Measurements from ENCODE around the gene EFR3B.

EFR3B gene

DNA sequence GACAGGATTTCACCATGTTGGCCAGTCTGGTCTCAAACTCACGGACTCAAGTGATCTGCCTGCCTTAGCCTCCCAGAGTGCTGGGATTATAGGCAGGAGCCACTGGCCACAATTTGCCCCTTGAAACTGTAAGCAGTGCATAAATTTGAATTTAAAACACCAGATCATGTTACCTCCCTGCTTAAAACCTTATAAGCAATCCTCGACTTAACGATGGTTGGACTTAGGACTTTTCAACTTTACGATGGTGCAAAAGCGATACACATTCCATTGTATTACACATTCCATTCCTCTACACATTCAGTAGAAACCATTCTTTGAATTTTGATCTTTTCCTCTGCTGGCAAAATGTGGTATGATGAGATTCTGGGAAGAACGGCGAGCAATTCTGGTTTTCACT, 23.2 kb upstream of the EFR3B start:
- Histone ChIP-seq H3K9me3 (ENCODE audit: insufficient read depth, low read depth, low read length) (no peaks in the 10 kb centered on the region), H3K4me1 (ENCODE audit: insufficient read depth, low read length) (no peaks in the 10 kb centered on the region), H3K4me3 (ENCODE audit: low read length) (no peak overlapping the region), H3K9ac (ENCODE audit: low read depth, low read length) (no peak overlapping the region), H3K27me3 (ENCODE audit: insufficient read depth, low read length) (no peaks in the 10 kb centered on the region), H3K27ac (ENCODE audit: low read length) (no peak overlapping the region), H3K36me3 (ENCODE audit: insufficient read depth, low read depth, low read length) (no peaks in the 10 kb centered on the region)

DNA sequence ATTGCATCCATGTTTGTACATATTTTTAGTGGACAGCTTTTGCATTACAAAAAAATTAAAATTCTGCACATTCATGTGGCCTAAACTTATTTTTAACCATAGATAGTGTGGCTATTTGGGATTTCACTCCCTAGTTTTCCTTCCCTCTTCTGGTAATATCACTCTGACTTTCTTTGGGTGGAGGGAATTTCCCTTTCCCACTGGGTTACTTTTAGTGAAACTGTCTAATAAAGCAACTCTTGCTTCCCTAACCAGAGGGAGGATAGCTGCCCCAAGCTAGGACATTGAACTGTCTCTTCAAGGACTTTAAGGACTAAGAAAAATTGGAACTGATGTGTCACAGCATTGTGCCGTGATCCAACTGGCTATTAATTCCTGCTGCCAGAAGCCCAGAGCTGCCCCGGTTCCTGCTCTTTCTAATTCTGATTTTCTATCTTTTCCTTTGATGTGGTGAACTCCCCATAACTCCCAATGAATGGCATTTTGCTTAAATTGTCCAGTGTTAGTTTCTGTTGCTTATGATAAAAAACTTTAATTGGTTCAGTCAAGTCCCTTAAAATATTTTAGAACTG, 20.0 kb upstream of the EFR3B start:
- Histone ChIP-seq H3K4me3 (ENCODE audit: low read length) (no peak overlapping the region), H3K9ac (ENCODE audit: low read depth, low read length) (no peak overlapping the region), H3K27me3 (ENCODE audit: insufficient read depth, low read length) (no peaks in the 10 kb centered on the region), H3K9me3 (ENCODE audit: insufficient read depth, low read depth, low read length) (no peaks in the 10 kb centered on the region), H3K4me1 (ENCODE audit: insufficient read depth, low read length) (no peaks in the 10 kb centered on the region), H3K36me3 (ENCODE audit: insufficient read depth, low read depth, low read length) (no peaks in the 10 kb centered on the region), H3K27ac (ENCODE audit: low read length) (no peak overlapping the region)

DNA sequence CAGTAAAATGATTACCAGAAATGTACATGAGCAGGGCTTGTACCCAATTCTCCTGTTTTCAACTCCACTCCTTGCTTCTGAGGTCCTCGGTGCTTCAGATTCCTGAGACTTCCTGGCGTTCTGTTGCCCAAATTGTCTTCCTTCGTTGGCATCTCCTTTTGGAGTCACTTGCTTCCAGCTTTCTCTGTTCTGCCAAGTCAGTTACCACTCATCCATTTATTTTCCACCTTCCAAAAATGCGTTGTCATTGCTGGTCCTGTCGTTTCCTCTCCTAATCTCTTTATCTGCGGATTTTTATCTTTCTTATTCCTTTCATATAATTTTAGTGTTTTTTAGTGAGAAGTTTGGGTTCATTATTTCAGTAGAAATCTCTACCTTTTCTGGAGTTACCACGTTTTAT, 18.5 kb upstream of the EFR3B start:
- no peak overlapping the region for H3K9ac ChIP-seq (ENCODE audit: low read depth, low read length)
- H3K36me3 ChIP-seq (ENCODE audit: insufficient read depth, low read depth, low read length), result no peaks in the 10 kb centered on the region
- no peaks in the 10 kb centered on the region for H3K4me1 ChIP-seq (ENCODE audit: insufficient read depth, low read length)
- H3K27ac ChIP-seq (ENCODE audit: low read length), result no peak overlapping the region
- H3K4me3 ChIP-seq (ENCODE audit: low read length), result no peak overlapping the region
- H3K27me3 ChIP-seq (ENCODE audit: insufficient read depth, low read length), result no peaks in the 10 kb centered on the region
- H3K9me3 ChIP-seq (ENCODE audit: insufficient read depth, low read depth, low read length), result no peaks in the 10 kb centered on the region

DNA sequence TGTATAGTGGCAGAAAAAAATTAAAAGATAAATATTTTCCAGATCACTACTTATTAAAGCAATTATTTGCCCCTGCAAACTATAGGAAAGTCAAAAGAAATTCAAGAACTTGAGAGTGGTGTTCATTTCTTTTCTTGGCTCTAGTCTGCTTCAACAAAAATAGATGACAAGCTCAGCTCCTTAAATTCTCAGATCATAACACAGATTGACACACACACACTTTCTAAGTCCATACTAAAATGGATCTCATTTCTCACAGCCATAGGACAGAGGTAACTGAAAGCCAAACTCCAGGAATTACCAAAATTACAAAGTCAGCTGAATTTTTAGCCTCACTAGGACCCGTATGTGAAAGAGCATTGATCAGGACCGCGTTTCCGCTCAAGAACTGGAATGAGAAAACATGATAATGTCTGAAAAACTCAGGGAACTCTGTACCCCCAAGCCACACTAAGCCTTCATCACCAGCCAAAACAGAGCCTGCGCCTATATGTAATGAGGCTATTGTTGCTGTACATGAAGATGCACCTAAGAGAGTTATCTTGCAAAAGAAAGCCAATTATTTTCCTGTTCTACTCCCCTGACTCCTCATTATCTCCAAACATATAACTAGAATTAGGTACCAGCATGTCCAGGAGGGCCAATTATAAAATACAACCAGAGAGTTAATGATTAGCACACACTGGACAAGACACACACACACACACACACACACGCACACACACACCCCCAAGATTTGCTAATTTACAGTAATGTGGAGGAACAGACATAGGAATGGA, 16.5 kb upstream of the EFR3B start:
- no peaks in the 10 kb centered on the region for H3K4me1 ChIP-seq (ENCODE audit: insufficient read depth, low read length)
- no peaks in the 10 kb centered on the region for H3K9me3 ChIP-seq (ENCODE audit: insufficient read depth, low read depth, low read length)
- H3K36me3 ChIP-seq (ENCODE audit: insufficient read depth, low read depth, low read length), result no peaks in the 10 kb centered on the region

DNA sequence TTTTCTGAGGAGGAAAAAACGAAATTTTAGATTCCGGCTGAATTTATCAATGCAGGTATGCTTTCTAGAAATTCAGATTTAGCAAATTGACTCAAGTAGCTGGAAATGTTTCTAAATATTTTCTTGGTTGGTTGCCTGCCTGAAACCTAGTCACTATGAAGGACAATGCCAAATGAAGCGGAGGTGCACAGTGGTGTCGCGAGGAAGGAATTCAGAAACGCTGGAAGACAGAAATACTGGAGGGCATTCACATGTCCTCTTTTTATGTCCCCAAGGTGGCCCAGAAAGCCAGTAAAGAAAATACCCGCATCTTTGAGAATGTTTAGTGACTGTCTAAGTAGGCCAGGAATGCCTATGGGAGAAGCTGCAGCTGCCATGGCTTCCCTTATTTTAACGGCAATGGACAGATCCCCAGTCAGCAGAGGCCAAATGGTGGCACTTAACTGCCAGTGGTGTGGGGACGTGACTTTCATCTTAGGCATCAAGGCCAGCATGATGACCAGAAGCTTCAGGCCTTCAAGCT, 15.8 kb upstream of the EFR3B start:
- no peaks in the 10 kb centered on the region for H3K36me3 ChIP-seq (ENCODE audit: insufficient read depth, low read depth, low read length)
- H3K4me3 ChIP-seq (ENCODE audit: low read length), result no peak overlapping the region
- no peaks in the 10 kb centered on the region for H3K27me3 ChIP-seq (ENCODE audit: insufficient read depth, low read length)
- no peaks in the 10 kb centered on the region for H3K9me3 ChIP-seq (ENCODE audit: insufficient read depth, low read depth, low read length)
- no peak overlapping the region for H3K9ac ChIP-seq (ENCODE audit: low read depth, low read length)
- no peak overlapping the region for H3K27ac ChIP-seq (ENCODE audit: low read length)
- H3K4me1 ChIP-seq (ENCODE audit: insufficient read depth, low read length), result no peaks in the 10 kb centered on the region

More for the DNA sequence above, 16.5 kb upstream of the EFR3B start:
- H3K27me3 ChIP-seq (ENCODE audit: insufficient read depth, low read length), result no peaks in the 10 kb centered on the region
- no peak overlapping the region for H3K27ac ChIP-seq (ENCODE audit: low read length)
- no peak overlapping the region for H3K4me3 ChIP-seq (ENCODE audit: low read length)
- H3K9ac ChIP-seq (ENCODE audit: low read depth, low read length), result no peak overlapping the region

DNA sequence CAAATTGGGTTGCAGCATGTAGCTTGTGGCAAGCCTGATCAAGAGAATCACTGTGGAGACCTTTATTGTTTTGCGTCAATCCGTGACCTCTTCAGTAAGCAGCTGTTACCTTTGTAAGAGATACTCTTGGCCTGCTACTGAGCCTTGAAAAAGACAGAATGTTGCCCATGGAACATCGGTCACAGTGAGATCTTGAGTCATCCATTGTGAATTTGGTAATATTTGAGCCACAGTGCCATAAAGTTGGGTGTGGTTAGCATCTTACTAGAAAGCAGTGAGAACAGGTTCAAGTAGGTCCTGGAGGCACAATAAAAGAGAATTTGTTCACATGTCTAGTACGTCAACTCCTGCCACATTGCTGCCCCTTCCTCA, 12.7 kb upstream of the EFR3B start:
- no peak overlapping the region for H3K27ac ChIP-seq (ENCODE audit: low read length)
- H3K9me3 ChIP-seq (ENCODE audit: insufficient read depth, low read depth, low read length), result no peaks in the 10 kb centered on the region
- H3K36me3 ChIP-seq (ENCODE audit: insufficient read depth, low read depth, low read length), result no peaks in the 10 kb centered on the region
- H3K27me3 ChIP-seq (ENCODE audit: insufficient read depth, low read length), result no peaks in the 10 kb centered on the region
- no peak overlapping the region for H3K4me3 ChIP-seq (ENCODE audit: low read length)
- no peak overlapping the region for H3K9ac ChIP-seq (ENCODE audit: low read depth, low read length)
- no peaks in the 10 kb centered on the region for H3K4me1 ChIP-seq (ENCODE audit: insufficient read depth, low read length)

DNA sequence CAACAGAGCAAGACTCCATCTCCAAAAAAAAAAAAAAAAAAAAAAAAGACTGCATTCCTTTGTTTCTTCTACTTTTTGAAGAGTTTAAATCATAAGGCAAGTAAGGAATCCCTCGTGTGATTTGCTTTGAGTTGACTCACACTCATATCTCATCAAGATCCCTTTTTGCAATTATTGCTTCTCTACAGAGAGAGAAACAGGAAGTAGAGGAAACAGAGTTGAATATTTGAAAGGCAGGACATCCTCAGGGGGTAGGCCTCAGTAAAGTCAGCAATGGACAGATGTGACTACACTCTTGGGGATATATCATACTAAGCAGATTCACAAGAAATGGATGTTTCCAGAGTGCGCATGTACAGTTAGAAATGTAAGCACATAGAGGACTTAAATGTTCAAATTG, 11.2 kb upstream of the EFR3B start:
- Histone ChIP-seq H3K4me1 (ENCODE audit: insufficient read depth, low read length) (no peaks in the 10 kb centered on the region), H3K36me3 (ENCODE audit: insufficient read depth, low read depth, low read length) (no peaks in the 10 kb centered on the region), H3K9me3 (ENCODE audit: insufficient read depth, low read depth, low read length) (no peaks in the 10 kb centered on the region), H3K27me3 (ENCODE audit: insufficient read depth, low read length) (no peaks in the 10 kb centered on the region), H3K9ac (ENCODE audit: low read depth, low read length) (no peak overlapping the region), H3K4me3 (ENCODE audit: low read length) (no peak overlapping the region), H3K27ac (ENCODE audit: low read length) (no peak overlapping the region)

DNA sequence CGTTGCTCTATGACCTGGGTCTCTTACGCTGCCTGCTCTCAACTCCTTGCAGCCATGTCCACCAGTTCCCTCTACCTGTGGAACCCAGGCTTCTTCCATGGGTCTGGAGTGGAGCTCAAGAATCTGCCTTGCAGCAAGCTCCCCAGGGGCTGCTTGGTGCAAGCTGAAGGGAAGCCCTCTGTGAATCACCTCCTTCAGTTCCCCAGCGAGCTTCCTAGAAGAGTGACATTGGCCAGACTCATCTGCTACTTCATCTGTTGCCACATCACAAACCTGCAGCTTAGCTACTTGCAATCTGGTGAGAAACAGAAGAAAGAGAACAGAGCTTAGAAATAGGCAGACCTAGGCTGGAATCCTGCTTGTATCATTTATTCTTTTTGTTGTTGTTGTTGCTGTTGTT, 9.8 kb upstream of the EFR3B start:
- peaks cover 5% of the 10 kb centered on the region; the same call in 1 of the 2 replicates for H3K27me3 ChIP-seq (ENCODE audit: insufficient read depth, low read length)
- H3K27ac ChIP-seq (ENCODE audit: low read length), result no peak overlapping the region
- H3K36me3 ChIP-seq (ENCODE audit: insufficient read depth, low read depth, low read length), result no peaks in the 10 kb centered on the region
- no peaks in the 10 kb centered on the region for H3K9me3 ChIP-seq (ENCODE audit: insufficient read depth, low read depth, low read length)
- H3K4me1 ChIP-seq (ENCODE audit: insufficient read depth, low read length), result no peaks in the 10 kb centered on the region
- H3K9ac ChIP-seq (ENCODE audit: low read depth, low read length), result no peak overlapping the region
- H3K4me3 ChIP-seq (ENCODE audit: low read length), result no peak overlapping the region

DNA sequence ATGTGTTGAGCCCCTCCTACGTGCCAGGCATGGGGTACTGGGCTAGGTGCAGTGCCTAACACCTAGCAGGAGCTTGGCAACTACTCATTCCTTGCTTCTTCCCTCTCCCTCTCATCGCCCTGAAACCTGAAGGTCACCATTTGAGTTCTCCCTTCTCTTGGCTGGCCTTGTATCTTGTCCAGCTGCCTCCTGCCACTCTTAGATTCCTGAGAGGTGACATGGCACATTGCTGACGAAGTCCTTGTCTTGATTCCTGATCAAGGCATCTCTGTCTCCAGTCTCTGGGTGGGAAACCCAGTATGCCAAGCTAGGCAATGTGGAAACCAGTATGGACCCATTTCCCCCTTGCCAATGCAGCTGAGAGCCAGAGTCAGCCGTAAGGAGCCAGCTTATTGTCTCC, 9.0 kb upstream of the EFR3B start:
- Histone ChIP-seq H3K36me3 (ENCODE audit: insufficient read depth, low read depth, low read length) (no peaks in the 10 kb centered on the region), H3K9me3 (ENCODE audit: insufficient read depth, low read depth, low read length) (no peaks in the 10 kb centered on the region), H3K4me1 (ENCODE audit: insufficient read depth, low read length) (no peaks in the 10 kb centered on the region), H3K4me3 (ENCODE audit: low read length) (no peak overlapping the region), H3K9ac (ENCODE audit: low read depth, low read length) (no peak overlapping the region), H3K27ac (ENCODE audit: low read length) (no peak overlapping the region), H3K27me3 (ENCODE audit: insufficient read depth, low read length) (peaks cover 6% of the 10 kb centered on the region; the same call in 1 of the 2 replicates)

DNA sequence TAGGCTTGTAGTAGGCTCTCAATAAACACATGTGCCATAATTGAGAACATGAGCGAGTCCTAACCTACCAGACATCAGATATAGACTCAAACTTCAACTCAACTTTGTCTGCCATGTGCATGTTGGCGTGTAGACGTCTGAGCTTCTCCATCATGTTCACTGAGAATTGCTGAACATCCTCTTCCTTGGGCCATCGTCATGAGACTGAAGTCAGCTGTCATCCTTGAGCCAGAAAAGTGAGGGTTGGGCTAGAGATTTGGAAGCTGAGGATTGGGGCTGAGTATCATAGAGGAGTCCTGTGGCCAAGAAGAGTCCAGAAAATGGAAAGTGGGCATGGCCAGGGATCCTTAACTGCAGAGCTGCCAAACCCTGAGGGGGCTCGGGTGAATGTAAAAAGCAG, 7.8 kb upstream of the EFR3B start:
- Histone ChIP-seq H3K9me3 (ENCODE audit: insufficient read depth, low read depth, low read length) (no peaks in the 10 kb centered on the region), H3K4me1 (ENCODE audit: insufficient read depth, low read length) (no peaks in the 10 kb centered on the region), H3K27me3 (ENCODE audit: insufficient read depth, low read length) (peaks cover 6% of the 10 kb centered on the region; the same call in 1 of the 2 replicates), H3K9ac (ENCODE audit: low read depth, low read length) (no peak overlapping the region), H3K36me3 (ENCODE audit: insufficient read depth, low read depth, low read length) (no peaks in the 10 kb centered on the region), H3K4me3 (ENCODE audit: low read length) (no peak overlapping the region), H3K27ac (ENCODE audit: low read length) (no peak overlapping the region)

DNA sequence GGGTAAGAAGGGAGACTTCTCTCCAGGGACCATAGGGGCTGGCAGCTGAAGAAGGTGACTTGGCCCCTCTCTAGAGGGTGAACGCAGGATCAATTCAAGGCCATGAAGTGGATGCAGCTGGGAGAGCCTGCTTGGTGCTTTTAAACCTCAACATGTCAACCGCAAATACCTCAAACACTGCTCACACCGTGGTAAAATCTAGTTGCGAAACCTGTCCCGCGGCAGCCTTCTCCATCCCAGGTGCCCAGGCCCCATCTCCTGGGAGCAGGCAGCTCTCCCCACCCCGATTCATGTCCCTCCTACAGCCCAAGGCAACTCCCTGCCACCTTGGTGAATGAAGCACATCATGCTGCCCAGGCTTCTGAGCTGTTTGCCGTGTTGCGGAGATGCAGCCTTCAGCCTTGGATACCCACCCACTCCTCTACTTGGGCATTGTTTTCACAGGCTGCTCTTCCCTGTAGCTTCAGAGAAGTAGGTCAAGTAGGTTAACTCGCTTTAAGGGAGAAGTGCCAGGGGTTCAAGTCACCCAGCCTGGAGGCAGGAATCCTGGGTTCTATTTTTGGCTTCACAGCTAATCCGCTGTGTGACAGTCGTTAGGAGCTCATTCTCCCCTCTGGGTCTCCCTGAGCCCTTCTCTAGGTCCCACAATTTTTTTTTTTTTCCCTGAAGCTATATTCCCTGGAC, 6.2 kb upstream of the EFR3B start:
- H3K9ac ChIP-seq (ENCODE audit: low read depth, low read length), result no peak overlapping the region
- no peak overlapping the region for H3K4me3 ChIP-seq (ENCODE audit: low read length)
- no peaks in the 10 kb centered on the region for H3K9me3 ChIP-seq (ENCODE audit: insufficient read depth, low read depth, low read length)
- no peaks in the 10 kb centered on the region for H3K4me1 ChIP-seq (ENCODE audit: insufficient read depth, low read length)
- no peaks in the 10 kb centered on the region for H3K36me3 ChIP-seq (ENCODE audit: insufficient read depth, low read depth, low read length)
- H3K27me3 ChIP-seq (ENCODE audit: insufficient read depth, low read length), result peaks cover 15% of the 10 kb centered on the region
- H3K27ac ChIP-seq (ENCODE audit: low read length), result no peak overlapping the region

DNA sequence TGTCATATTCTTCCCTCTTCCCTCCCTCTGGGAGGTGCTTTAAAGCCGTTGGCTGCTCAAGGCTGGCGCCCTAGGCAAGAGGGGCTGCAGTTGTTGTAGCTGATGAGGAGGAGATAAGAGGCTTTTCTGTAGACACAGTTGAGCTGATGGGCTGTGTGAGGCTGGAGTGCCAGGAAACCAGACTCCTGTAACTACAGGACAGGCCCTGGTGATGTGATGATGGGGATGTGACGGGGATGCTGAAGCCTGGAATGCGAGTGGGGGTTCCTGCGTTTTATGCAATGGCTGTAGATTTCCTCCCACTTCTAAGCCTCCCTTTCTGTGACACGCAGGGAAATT, 5.7 kb upstream of the EFR3B start:
- Histone ChIP-seq H3K27me3 (ENCODE audit: insufficient read depth, low read length) (peaks cover 19% of the 10 kb centered on the region), H3K9ac (ENCODE audit: low read depth, low read length) (no peak overlapping the region), H3K4me3 (ENCODE audit: low read length) (no peak overlapping the region), H3K27ac (ENCODE audit: low read length) (no peak overlapping the region), H3K9me3 (ENCODE audit: insufficient read depth, low read depth, low read length) (no peaks in the 10 kb centered on the region), H3K4me1 (ENCODE audit: insufficient read depth, low read length) (no peaks in the 10 kb centered on the region), H3K36me3 (ENCODE audit: insufficient read depth, low read depth, low read length) (no peaks in the 10 kb centered on the region)

All from iPS-20b (cell line).